Activated CD4-positive, CD25-positive, alpha-beta regulatory T cell treated with anti-CD3 and anti-CD28 coated beads, Interleukin-2, amount 50 U/mL, for 72 hours (primary cell): ENCODE measurements around the gene GRIK1.

ENCODE experiments used
- DNase-seq: peaks from one replicate; pipeline ENCODE4 v3.0.0; 2021

GRIK1 gene

GRCh38 chr21:29660047-29660720 is 279.6 kb downstream of the GRIK1 start:
- no peak for DNase-seq

DNA sequence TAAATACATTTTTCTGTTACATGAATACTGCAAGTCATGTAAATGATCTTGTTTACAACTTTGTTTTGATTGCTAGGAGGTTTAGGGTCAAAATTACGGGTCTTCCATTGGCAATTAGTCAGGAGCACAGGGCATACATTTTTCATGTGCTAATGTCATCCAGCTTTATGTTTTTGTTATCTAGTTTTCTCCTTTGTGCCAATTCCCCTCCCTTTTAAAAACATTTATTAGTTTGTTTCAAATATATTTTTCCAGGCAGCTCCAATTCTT is 280.9 kb downstream of the GRIK1 start:
- DNase-seq, result no peak

DNA sequence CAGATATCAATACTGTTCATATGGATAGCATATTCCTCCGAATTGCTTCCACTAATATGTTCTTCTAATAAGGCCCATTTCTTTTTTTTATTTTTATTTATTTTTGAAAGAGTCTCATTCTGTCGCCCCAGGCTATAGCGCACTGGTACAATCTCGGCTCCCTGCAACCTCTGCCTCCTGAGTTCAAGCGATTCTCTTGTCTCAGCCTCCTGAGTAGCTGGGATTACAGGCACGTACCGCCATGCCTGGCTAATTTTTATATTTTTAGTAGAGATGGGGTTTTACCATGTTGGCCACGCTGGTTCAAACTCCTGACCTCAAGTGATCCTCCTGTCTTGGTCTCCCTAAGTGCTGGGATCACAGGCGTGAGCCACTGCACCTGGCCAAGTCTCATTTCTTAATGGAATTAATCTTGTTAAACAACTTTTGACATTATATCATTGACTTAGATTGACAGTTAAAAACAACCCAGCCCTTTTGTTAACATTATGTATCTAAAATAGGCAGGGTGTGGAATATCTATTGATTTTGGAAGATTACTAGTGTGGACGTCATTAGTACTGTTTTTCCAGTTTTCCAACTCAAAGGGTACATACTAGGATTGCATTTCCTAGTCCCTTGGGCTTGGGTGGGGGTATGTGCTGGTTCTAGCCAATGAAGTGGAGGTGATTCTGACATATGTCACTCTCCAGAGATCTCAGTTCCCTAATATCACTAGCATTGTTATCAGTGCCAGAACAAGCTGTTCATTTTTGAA is 281.4 kb downstream of the GRIK1 start:
- DNase-seq, result no peak

GRCh38 chr21:29657240-29657989 is 282.4 kb downstream of the GRIK1 start:
- DNase-seq, result no peak

DNA sequence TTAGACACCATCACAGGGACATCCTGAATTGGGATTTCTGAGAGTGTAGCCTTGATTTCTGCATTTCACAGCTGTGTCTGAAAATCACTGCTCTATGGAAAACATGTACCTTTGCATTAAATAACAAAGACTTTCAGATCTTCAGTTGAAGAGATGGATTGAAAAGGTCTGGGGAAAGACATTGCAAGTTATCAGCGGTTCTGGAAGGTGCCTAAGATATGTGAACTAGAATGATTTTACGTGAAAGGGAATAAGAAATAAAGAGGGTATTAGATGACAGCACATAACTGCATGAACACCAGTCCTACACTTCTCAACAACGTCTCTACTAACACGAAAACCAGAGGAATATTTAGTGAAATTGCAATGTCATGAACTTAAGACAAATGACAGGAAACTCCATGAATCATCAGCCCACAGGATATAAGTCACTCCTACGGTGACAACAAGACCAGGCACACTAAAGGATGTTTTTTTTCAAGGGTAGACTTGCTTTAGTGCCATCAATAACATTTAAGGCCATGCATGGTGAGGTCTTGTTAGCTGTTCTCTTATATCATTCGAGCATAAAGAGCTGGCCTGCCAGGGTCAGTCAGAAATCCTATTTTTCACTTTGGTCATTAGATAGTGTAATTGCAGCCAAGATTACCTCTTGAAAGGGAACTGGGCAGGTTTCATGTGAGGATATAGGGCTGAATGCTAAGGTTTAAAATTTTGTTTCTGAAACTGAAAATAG is 283.1 kb downstream of the GRIK1 start:
- no peak for DNase-seq

GRCh38 chr21:29655577-29655976 is 284.2 kb downstream of the GRIK1 start:
- DNase-seq, result no peak

DNA sequence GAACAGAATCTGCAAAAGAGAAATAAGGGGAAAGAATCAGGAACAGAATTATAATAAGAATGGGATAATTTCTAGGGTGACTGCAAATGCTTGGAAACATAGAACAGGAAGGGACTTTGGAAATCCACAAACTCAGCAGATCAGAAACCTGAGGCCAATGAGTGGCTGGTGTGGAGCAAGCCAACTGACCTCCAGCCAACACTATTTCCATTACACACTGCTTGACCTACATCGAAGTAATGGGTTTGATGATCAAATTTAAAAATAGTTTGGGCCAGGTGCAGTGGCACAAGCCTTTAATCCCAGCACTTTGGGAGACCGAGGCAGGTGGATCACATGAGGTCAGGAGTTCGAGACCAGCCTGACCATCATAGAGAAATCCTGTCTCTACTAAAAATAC is 284.9 kb downstream of the GRIK1 start:
- DNase-seq, result no peak

DNA sequence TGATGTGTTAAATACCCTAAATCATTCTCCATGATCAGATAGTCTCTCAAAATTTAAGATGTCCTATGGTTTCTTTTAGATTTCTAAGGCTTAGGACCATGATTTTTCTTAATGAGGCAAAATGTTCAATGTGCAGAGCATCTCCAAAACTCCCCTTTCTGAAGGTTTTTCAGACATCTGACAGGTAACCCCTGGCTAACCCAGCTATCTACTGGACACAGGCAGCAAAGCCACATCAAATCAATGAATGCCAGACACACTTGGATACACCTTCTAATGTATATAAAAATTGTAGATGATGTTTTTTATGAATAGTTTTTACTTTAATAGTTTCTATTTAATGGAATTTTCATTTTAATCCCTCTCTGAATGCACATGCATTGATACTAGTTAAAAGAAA is 285.6 kb downstream of the GRIK1 start:
- DNase-seq, result no peak

DNA sequence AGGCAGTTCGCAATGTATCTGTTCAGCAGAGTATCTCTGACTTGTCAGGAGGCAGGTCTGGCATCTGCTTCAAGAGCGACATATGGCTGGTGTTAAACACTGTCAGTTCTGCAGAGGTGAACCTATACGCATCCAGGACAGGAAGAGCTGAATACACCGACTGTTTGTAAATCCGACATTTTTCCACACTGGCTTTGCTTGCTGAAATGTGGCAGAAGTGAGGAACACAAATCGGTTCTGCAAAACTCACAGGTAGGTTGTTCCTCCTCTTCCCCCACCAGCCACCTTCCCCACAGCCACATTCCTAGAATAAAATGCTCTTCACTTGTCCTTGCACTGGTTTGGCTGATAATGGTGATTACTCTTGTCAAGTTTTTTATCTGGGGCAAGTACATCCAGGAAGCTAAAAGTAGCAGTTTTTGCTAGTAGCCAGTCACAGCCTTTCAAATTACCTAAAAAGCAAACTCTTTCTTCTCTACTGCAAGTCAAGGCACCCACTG is 289.2 kb downstream of the GRIK1 start:
- no peak for DNase-seq

DNA sequence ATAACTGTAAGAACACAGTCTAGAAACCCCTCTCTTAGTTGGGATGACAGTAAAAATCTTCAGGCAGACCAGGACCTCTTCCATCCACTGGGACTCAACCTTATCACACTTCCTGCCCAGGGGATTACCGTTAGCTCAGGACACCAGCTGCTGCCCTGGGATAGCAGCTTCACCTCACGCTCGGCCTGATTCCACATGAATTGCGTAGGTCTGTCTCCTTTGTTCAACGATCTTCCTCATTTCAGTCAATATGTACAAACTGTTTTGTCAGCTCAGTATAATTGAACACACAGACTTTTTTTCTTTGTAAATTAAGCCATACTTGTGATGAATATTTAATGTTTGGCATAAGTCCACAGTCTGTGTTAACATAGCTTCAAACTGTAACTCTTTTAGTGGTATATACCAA is 290.4 kb downstream of the GRIK1 start:
- DNase-seq, result no peak

DNA sequence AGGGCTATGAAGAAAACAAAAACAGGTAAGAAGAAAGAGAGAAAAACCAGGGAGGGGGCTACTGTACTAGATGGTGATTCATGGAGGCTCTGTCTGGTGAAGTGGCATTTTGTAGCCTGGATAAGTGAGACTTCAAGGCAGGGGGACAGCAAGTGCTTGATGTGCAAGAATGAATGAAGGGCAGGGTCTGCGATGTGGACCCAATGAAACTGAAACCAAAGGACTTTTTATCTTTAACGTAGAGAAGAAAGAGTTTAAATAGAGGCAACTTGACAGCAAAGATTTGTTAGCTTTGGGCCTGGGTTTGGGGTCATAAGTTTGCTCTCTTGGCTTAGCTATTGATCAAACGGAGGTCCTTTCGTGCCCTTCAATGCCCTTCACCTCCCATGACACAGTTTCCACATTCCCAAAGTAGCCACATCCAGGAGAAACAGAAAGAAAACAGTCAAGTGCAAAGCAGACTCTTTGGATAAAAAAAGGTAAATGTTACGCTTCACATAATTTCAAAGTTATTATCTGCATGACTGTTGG is 291.0 kb downstream of the GRIK1 start:
- DNase-seq, result no peak

DNA sequence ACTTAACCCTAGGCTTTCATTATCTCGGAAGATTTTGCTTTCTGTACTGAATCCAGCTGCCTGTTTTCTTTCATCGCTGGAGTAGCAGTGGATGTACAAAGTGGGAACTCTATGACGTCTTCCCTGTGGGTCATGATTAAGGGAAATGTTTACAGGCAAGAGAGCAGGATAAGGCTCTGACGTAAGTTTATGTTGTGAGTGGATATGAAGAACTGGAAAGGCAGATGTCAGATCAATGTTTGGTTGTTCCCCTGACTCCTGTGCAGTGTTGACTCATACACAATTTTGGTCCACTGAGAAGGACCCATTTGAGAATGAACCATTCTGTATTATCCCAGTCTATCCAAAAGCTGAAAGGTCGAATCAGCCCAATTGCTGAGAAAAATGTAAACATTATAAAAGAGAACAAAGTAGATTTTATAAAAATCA is 292.4 kb downstream of the GRIK1 start:
- DNase-seq, result no peak

DNA sequence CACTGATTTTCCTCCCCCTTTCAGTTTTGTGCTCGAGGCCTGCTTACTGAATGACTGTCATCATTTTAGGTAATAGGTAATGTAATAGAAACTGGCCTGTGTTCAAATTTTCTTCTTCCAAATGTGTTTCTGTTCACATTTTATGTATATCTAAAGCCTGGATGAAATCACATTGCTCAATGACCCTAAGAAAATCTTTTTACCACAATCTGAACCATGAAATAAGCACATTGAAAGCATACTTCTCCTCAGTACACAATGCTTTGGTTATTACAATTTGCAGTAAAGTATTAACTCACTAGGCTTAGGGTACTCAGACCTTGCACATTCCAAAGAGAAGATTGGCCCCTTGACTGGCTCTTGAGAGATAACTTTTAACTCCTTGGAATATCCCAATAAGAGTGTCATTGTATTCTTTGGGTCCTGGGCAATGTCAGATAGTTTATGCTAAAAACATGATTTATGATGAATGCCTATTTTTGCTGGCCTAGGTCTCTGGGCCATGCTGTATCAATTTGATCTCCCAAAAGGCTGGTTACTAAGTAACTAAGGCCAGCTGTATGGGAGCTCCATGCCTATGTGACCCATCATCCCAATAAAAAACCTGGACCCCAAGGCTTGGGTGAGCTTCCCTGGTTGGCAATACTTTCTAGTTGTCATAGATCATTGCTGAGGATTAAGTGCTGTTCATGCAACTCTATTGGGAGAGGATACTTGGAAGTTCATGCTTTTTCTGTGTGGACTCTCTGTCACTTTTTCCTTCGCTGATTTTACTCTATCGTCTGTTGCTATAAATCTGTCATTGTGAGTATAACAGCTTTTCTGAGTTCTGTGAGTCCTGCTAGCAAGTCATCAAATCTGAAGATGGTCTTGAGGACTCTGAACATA is 293.9 kb downstream of the GRIK1 start:
- no peak for DNase-seq

GRCh38 chr21:29643289-29643688 is 296.5 kb downstream of the GRIK1 start:
- no peak for DNase-seq

GRCh38 chr21:29642551-29643245 is 297.1 kb downstream of the GRIK1 start:
- DNase-seq, result no peak

DNA sequence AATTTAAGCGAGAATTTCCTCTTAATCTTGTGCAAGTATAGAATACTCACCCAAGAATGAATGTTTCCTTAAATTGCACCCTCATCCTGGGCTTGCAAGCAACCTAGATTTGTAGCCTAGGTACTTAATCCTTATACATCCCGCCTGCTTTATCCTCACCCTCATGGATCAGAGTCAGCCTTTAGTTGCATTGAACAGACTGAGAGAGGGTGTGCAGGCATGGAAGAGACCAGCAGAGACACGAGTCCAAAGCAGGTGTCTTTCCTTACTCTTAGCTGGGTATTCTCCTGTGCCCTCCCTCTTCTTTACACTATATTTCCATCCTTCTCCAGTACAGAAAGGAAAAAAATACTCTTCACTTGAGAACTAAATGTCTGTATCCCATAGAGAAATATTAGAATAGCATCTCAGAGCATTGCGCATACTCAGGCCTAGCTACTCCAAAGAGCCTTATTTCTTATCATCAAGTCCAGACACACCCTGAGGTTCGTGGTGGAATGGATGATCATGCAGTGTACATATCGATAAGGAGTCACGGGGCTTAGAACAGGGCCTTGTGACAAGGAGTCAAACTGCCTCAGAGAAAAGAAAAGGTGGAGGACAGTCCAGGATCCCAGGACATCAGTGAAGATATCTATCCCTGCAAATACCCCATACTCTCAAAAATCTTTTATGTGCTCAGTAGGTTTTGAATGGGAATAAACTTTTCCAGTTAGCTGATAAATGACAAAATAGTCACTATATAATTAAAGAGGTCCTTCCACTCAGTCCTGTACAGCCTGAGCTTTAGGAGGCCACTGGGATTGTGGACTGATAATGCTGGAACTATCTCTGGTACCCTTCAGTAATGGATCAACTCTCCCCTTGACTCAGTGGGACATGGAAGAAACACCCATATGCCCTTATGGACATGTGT is 297.9 kb downstream of the GRIK1 start:
- DNase-seq, result no peak

GRCh38 chr21:29641001-29641634 is 298.7 kb downstream of the GRIK1 start:
- no peak for DNase-seq

- DNase-seq, result no peak
Observed at GRCh38 chr21:29640080-29640508, 299.7 kb downstream of the GRIK1 start.

DNA sequence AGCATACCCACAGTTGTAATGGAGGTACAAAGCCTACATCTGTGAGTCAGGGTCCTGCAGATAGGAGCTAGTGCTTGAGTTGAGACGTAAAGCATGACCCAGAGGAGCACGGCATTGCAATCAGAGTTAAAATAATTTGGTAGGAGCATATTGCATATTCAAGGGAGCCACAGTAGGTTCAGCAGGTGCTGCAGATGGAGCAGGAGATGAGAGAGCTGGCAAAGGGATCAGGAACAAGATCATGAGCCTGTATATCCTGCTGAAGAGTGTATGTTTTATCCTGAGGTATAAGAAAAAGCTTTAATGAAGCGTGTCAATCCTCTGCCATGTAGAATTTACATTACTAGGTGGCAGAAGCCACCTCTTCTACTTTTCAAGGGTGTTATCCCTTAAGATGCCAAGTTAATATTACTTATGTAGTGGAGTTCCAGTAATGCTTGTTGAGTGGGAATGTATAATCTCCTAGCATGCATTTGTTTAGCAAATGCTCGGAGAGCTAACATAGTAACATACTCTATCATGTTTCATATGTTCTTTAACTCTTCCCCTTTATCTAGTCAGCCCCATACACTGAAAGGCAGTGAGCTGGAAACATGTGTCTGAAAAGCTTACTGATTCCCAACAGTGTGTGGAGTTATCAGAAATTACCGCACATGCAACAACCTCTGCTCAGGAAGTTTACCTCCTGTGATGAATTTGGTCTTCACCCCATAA is 300.3 kb downstream of the GRIK1 start:
- no peak for DNase-seq
